Lower leg skin (tissue), 3 donors: ENCODE data around the gene CYB561A3.

Experiments used
- CTCF ChIP-seq, 3 donors: fragments of 450-650 bp; IDR thresholded peaks; one replicate each; pipeline ENCODE4 v1.5.1; 2016; ENCODE audit warnings: antibody characterized with exemption in 3 of 3, mild to moderate bottlenecking in 3 of 3, moderate library complexity in 2 of 3
- POLR2A ChIP-seq, 2 donors: fragments of 450-650 bp; IDR thresholded peaks; one replicate each; pipeline ENCODE4 v1.6.1; 2016 to 2017; ENCODE audit warnings: antibody characterized with exemption in 2 of 2, mild to moderate bottlenecking in 1 of 2, moderate library complexity in 1 of 2

- TF ChIP-seq POLR2A (IDR thresholded peaks at IDR 0.05) (no peak), CTCF (IDR thresholded peaks at IDR 0.05) (no peak)
These were observed 11.8 kb downstream of the CYB561A3 start for GRCh38 chr11:61349916-61350315.
